Stimulated activated CD4-positive, alpha-beta T cell treated with anti-CD3 and anti-CD28 coated beads, Interleukin-1b, Interleukin-23, amount 100 ng/mL, for 24 hours (primary cell): Measurements from ENCODE around the gene AK5.

Experiments
- DNase-seq, 4 experiments: peaks; one replicate each; pipeline ENCODE4 v3.0.0-alpha.2; 2020; ENCODE audit warnings: low read depth in 4 of 4, low spot score in 1 of 4

The AK5 gene

GRCh38 chr1:77433934-77434333 is 152.1 kb downstream of the AK5 start:
- DNase-seq: no peak

- DNase-seq: no peak
Measured at GRCh38 chr1:77434967-77435366, 153.1 kb downstream of the AK5 start.

GRCh38 chr1:77438236-77438913 is 156.6 kb downstream of the AK5 start:
- DNase-seq: no peak

GRCh38 chr1:77446841-77447555 is 165.2 kb downstream of the AK5 start:
- no peak for DNase-seq

GRCh38 chr1:77447669-77448068 is 165.8 kb downstream of the AK5 start:
- no peak for DNase-seq

GRCh38 chr1:77459881-77460280 is 178.1 kb downstream of the AK5 start:
- DNase-seq: no peak

- no peak for DNase-seq
Measured at GRCh38 chr1:77461691-77462090, 179.9 kb downstream of the AK5 start.

- DNase-seq: no peak
Measured at GRCh38 chr1:77463216-77463615, 181.4 kb downstream of the AK5 start.

- no peak for DNase-seq
Measured at GRCh38 chr1:77465139-77465538, 183.3 kb downstream of the AK5 start.

GRCh38 chr1:77465922-77466321 is 184.1 kb downstream of the AK5 start:
- DNase-seq: no peak

GRCh38 chr1:77467021-77467595 is 185.3 kb downstream of the AK5 start:
- DNase-seq: no peak

- no peak for DNase-seq
Measured at GRCh38 chr1:77467741-77468140, 185.9 kb downstream of the AK5 start.

- no peak for DNase-seq
Measured at GRCh38 chr1:77468257-77468948, 186.6 kb downstream of the AK5 start.

GRCh38 chr1:77468949-77469710 is 187.3 kb downstream of the AK5 start:
- no peak for DNase-seq

- no peak for DNase-seq
Measured at GRCh38 chr1:77471691-77472090, 189.9 kb downstream of the AK5 start.

- no peak for DNase-seq
Measured at GRCh38 chr1:77473690-77474089, 191.9 kb downstream of the AK5 start.

- DNase-seq: no peak
Measured at GRCh38 chr1:77475641-77476040, 193.8 kb downstream of the AK5 start.

GRCh38 chr1:77476475-77476874 is 194.7 kb downstream of the AK5 start:
- DNase-seq: no peak

GRCh38 chr1:77484334-77484733 is 202.5 kb downstream of the AK5 start:
- no peak for DNase-seq

- DNase-seq: no peak
Measured at GRCh38 chr1:77484926-77485325, 203.1 kb downstream of the AK5 start.

- DNase-seq: no peak
Measured at GRCh38 chr1:77487631-77488030, 205.8 kb downstream of the AK5 start.
